Gastrocnemius medialis (tissue), 4 donors: ENCODE data around the gene AARS2. TPM values are rescaled to one million over a fixed set of nuclear protein-coding genes. Genes with fewer than 3 reads are reported as not detected.

Experiments
- ATAC-seq, 2 donors: fragments of 150-250 bp; one replicate each; pipeline ENCODE4 v1.9.1; 2016
- DNase-seq, 2 donors: peaks; one replicate each; pipeline ENCODE4 v3.0.0-alpha.2; 2019
- H3K27ac ChIP-seq, 4 donors: fragments of 200-600 bp; sonication (generic); 1 replicate in 1 of 4; 2 replicates in 3 of 4; pipeline ENCODE4 v1.5.1; 2016 to 2018; ENCODE audit warnings: mild to moderate bottlenecking in 2 of 4, moderate library complexity in 1 of 4
- H3K27me3 ChIP-seq, 3 donors: fragments of 200-600 bp; sonication (generic) in 2 of 3; 1 replicate in 1 of 3; 2 replicates in 2 of 3; pipeline versions ENCODE4 v1.5.1 to v1.6.0; 2016 to 2019; ENCODE audit warnings: mild to moderate bottlenecking in 1 of 3, moderate library complexity in 1 of 3
- H3K36me3 ChIP-seq, 2 donors: fragments of 200-600 bp; sonication (generic) in 1 of 2; one replicate each; pipeline ENCODE4 v1.5.1; 2017 to 2018
- H3K4me1 ChIP-seq, 2 donors: fragments of 200-600 bp; sonication (generic) in 1 of 2; one replicate each; pipeline ENCODE4 v1.5.1; 2016 to 2017; ENCODE audit warnings: mild to moderate bottlenecking in 2 of 2
- H3K4me3 ChIP-seq, 4 donors: fragments of 200-600 bp; sonication (generic) in 3 of 4; 1 replicate in 1 of 4; 2 replicates in 3 of 4; pipeline ENCODE4 v1.5.1; 2016 to 2019; ENCODE audit warnings: mild to moderate bottlenecking in 2 of 4
- H3K9me3 ChIP-seq, 3 donors: fragments of 200-600 bp; sonication (generic) in 2 of 3; 1 replicate in 1 of 3; 2 replicates in 2 of 3; pipeline ENCODE4 v1.5.1; 2016 to 2019
- POLR2A ChIP-seq, 2 donors: fragments of 450-650 bp; IDR thresholded peaks; one replicate each; pipeline ENCODE4 v1.6.1; 2017; ENCODE audit warnings: antibody characterized with exemption in 2 of 2, mild to moderate bottlenecking in 2 of 2, moderate library complexity in 2 of 2
- in situ Hi-C, 4 donors: fragments of 200-750 bp; cut with MboI; loops; one replicate each; pipeline versions ENCODE4 v1.15.0 to v1.8.0; 2017; ENCODE audit warnings: low sequenced_read_pairs in 4 of 4
- intact Hi-C: fragments of 100-400 bp; cut with DNase I; formaldehyde crosslinking; loops from one replicate; pipeline ENCODE4 v1.15.1; 2023; ENCODE audit warnings: low total_unique reads
- total RNA-seq, 4 donors: library from RNA; depleted of rRNA; stranded (reverse); fragments of >200 nt; gene quantifications; one replicate each; pipeline versions ENCODE4 v1.1.0 to v1.2.3, GENCODE V29; 2016
- TF ChIP-seq, protein P1 (sequence below), 5 experiments: fragments of 450-650 bp in 3 of 5; fragments of 200-600 bp in 2 of 5; sonication (generic) in 2 of 5; IDR thresholded peaks in 4 of 5; conservative IDR thresholded peaks in 1 of 5; 1 replicate in 4 of 5; 2 replicates in 1 of 5; pipeline ENCODE4 v1.5.1; 2016 to 2019; ENCODE audit warnings: antibody characterized with exemption in 5 of 5, mild to moderate bottlenecking in 3 of 5, moderate library complexity in 3 of 5

The AARS2 gene
- total RNA-seq, 4 donors from 2014 or later, result 3.9 to 6.3 (median 4.5) TPM

DNA sequence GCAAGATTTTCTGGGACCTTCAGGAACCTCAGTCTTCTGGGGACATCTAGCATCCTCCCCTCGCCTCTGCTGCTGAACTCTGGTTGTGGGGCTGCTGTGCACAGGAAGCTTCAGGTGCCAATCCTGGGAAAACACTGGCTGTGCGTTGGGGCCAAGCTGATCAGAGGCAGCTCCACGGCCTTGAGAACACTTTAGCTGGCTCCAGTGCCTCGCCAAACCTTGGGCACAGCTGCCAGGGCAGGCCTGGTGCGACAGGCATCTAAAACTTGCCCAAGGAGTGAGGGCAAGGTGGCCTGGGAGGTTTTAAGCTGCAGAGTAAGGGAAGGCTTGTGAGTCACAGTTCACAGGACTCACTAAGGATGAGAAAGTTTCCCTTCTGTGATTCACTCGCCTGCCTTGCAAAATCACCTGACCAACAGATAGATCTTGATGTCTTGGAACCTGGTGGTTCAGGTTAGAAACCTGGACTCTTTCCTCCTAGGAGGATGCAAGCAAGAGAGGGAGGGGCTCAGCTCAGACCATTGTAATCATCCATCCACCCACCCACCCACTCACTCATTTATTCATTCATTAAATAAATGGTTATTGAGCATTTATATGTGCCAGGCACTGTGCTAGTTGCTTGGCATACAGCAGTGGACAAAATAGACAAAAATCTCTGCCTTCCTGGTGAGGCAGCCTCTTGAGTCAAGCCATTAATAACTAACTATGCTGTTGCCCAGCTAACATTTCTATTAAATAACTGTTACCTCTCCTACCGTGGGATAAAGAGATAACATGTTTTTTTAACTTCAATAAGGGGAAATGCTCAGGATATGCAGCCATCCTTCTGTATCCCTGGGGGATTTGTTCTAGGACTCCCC lies 26.8 kb upstream of the AARS2 start:
- Histone ChIP-seq H3K36me3 (no peaks in the 10 kb centered on the region), H3K4me1 (no peaks in the 10 kb centered on the region), H3K27me3 (peaks cover 18 to 22% (median 21%) of the 10 kb centered on the region in 3 donors), H3K9me3 (no peaks in the 10 kb centered on the region), H3K27ac (no peak overlapping the region), H3K4me3 (no peak overlapping the region)
- ATAC-seq (no peak), DNase-seq (no peak)
- intact Hi-C loops, result loop anchor here (5.0 kb wide), 2 partner anchors 168 to 243 kb away; no protein-coding TSS in a partner anchor
- TF ChIP-seq, protein P1, sequence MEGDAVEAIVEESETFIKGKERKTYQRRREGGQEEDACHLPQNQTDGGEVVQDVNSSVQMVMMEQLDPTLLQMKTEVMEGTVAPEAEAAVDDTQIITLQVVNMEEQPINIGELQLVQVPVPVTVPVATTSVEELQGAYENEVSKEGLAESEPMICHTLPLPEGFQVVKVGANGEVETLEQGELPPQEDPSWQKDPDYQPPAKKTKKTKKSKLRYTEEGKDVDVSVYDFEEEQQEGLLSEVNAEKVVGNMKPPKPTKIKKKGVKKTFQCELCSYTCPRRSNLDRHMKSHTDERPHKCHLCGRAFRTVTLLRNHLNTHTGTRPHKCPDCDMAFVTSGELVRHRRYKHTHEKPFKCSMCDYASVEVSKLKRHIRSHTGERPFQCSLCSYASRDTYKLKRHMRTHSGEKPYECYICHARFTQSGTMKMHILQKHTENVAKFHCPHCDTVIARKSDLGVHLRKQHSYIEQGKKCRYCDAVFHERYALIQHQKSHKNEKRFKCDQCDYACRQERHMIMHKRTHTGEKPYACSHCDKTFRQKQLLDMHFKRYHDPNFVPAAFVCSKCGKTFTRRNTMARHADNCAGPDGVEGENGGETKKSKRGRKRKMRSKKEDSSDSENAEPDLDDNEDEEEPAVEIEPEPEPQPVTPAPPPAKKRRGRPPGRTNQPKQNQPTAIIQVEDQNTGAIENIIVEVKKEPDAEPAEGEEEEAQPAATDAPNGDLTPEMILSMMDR (IDR thresholded peaks at IDR 0.05 in 4 of 5, conservative IDR thresholded peaks at IDR 0.05 in 1 of 5), result no peak
- TF ChIP-seq POLR2A (IDR thresholded peaks at IDR 0.05), result no peak
- in situ Hi-C loops, result loop anchor here in 2 of 4 donors (5.0 to 25.0 kb wide), 2 partner anchors 73 to 178 kb away; partner anchors contain the start of genes CAPN11 (in 2 of the 2) and NFKBIE (in 1 of the 2)

DNA sequence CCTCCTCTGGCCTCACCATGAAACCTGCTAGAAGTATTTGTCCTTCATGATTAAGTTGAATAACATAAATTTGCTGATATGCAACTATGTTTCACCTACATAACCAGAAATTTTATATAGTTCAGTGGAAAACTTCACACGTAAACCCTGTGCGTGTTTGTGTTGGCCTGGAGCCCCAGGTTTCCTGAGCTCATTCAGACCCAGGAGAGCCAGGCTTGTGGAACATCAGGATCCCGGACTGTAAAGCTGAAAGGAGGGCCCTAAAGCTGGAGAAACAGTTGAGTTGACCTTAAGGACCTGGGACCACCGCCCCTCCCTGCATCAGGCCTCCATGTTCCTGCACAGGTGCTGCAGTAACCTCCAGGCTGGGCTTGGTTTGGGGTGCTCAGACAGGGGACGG lies 26.2 kb upstream of the AARS2 start:
- Histone ChIP-seq H3K36me3 (no peaks in the 10 kb centered on the region), H3K27me3 (peaks cover 18 to 22% (median 21%) of the 10 kb centered on the region in 3 donors), H3K9me3 (no peaks in the 10 kb centered on the region), H3K4me1 (no peaks in the 10 kb centered on the region), H3K27ac (no peak overlapping the region), H3K4me3 (no peak overlapping the region)
- in situ Hi-C loops, result loop anchor here in 2 of 4 donors (5.0 to 25.0 kb wide), 2 partner anchors 72 to 177 kb away; partner anchors contain the start of genes CAPN11 (in 2 of the 2) and NFKBIE (in 1 of the 2)
- DNase-seq, result no peak
- no peak for ATAC-seq
- intact Hi-C loops, result loop anchor here (5.0 kb wide), 2 partner anchors 167 to 242 kb away; no protein-coding TSS in a partner anchor
- TF ChIP-seq POLR2A (IDR thresholded peaks at IDR 0.05), result no peak
- TF ChIP-seq, protein P1 (IDR thresholded peaks at IDR 0.05 in 4 of 5, conservative IDR thresholded peaks at IDR 0.05 in 1 of 5), result no peak

DNA sequence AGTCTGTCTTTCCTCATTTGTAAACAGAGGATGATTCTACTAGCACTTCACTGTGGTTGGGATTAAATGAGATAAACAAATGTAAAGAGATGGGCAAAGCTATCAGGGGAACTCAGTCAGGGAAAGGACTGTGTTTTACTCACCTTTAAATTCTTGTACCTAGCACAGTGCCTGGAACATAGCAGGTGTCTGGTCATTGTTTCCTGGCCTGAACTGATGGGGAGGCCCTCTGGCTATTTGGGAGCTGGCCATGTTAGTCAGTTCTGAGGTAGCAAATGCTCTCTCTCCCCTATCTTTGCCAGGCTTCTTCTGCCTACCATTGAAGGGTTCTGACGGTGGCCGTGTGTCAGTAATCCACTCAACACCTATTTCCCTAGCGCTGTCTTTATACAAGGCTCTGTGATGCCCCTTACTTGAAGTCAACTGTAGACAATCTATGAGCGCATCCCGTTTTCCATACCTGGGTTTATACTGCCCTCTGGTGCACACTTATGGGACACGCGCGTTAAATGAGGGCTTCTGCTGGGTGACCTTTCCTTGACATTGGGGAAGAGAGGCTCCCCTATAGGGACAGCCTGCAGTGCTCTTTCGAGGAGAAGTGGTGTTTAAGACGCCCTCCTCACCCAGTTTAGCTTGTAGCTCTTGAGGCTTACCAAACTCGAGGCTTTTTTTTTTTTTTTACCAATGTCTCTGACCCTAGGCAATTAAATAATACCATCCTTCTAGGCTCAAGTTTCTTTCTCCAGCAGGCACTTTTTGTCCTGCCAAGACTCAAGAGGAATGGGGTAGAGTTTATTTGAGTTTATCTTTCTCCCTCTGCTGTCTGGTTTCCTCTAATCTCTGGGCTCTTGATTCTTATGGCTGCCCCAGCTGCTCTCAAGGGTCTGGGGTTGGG lies 25.3 kb upstream of the AARS2 start:
- Histone ChIP-seq H3K4me3 (no peak overlapping the region), H3K9me3 (no peaks in the 10 kb centered on the region), H3K4me1 (no peaks in the 10 kb centered on the region), H3K27me3 (peaks cover 12 to 20% (median 16%) of the 10 kb centered on the region in 3 donors), H3K27ac (no peak overlapping the region), H3K36me3 (no peaks in the 10 kb centered on the region)
- intact Hi-C loops (loop anchor here (1.0 to 5.0 kb wide), 3 partner anchors 70 to 241 kb away; no protein-coding TSS in a partner anchor), in situ Hi-C loops (loop anchor here in 2 of 4 donors (5.0 to 25.0 kb wide), 2 partner anchors 71 to 176 kb away; partner anchors contain the start of genes CAPN11 (in 2 of the 2) and NFKBIE (in 1 of the 2))
- no peak for TF ChIP-seq POLR2A (IDR thresholded peaks at IDR 0.05)
- TF ChIP-seq, protein P1 (IDR thresholded peaks at IDR 0.05 in 4 of 5, conservative IDR thresholded peaks at IDR 0.05 in 1 of 5), result peak; percentile 37 to 73 (median 68)
- DNase-seq (peak; percentile 13 to 40), ATAC-seq (peak; percentile 75 to 93)

DNA sequence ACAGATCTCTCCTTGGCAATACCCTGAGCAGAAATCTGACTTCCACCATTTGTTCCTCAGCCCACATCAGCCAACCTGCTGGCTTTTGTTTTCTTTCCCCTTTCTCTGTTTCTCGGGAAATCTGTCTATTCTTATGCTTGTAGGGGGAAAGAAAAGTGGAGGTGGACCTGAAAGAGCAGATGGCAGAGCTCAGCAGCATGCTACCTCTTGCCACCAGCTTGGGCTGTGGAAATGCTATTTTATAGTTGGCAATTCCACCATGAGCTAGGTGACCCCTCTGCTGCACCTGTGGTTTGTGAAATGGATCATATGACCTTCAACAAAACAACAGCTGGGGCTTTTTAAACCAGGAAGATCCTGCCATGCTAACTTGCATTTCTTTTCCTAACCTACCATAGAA lies 22.5 kb upstream of the AARS2 start:
- TF ChIP-seq, protein P1 (IDR thresholded peaks at IDR 0.05 in 4 of 5, conservative IDR thresholded peaks at IDR 0.05 in 1 of 5), result no peak
- no peak for TF ChIP-seq POLR2A (IDR thresholded peaks at IDR 0.05)
- H3K4me3 ChIP-seq, result no peak overlapping the region
- DNase-seq, result no peak
- no peaks in the 10 kb centered on the region for H3K36me3 ChIP-seq
- no peaks in the 10 kb centered on the region for H3K9me3 ChIP-seq
- H3K27ac ChIP-seq, result no peak overlapping the region
- H3K27me3 ChIP-seq, result peaks cover 2 to 8% (median 5%) of the 10 kb centered on the region in 3 donors
- in situ Hi-C loops (loop anchor here in 2 of 4 donors (5.0 to 25.0 kb wide), 2 partner anchors 68 to 173 kb away; partner anchors contain the start of genes CAPN11 (in 2 of the 2) and NFKBIE (in 1 of the 2)), intact Hi-C loops (loop anchor here (5.0 kb wide), 2 partner anchors 163 to 238 kb away; no protein-coding TSS in a partner anchor)
- ATAC-seq, result no peak
- no peaks in the 10 kb centered on the region for H3K4me1 ChIP-seq
